MM.1S (cell line): ENCODE measurements around the gene CADPS.

Experiments
- EZH2 ChIP-seq: fragments of 300-600 bp; sonication (generic); optimal IDR thresholded peaks from 2 replicates; pipeline ENCODE3; 2017; ENCODE audit warnings: low read depth, mild to moderate bottlenecking, antibody characterized with exemption, low read length, mixed read lengths
- TF ChIP-seq, protein P1 (sequence below): fragments of 300-600 bp; sonication (generic); IDR thresholded peaks from 2 replicates; pipeline ENCODE4 v1.5.1; 2016; ENCODE audit warnings: antibody characterized with exemption, low read length, mixed read lengths

DNA sequence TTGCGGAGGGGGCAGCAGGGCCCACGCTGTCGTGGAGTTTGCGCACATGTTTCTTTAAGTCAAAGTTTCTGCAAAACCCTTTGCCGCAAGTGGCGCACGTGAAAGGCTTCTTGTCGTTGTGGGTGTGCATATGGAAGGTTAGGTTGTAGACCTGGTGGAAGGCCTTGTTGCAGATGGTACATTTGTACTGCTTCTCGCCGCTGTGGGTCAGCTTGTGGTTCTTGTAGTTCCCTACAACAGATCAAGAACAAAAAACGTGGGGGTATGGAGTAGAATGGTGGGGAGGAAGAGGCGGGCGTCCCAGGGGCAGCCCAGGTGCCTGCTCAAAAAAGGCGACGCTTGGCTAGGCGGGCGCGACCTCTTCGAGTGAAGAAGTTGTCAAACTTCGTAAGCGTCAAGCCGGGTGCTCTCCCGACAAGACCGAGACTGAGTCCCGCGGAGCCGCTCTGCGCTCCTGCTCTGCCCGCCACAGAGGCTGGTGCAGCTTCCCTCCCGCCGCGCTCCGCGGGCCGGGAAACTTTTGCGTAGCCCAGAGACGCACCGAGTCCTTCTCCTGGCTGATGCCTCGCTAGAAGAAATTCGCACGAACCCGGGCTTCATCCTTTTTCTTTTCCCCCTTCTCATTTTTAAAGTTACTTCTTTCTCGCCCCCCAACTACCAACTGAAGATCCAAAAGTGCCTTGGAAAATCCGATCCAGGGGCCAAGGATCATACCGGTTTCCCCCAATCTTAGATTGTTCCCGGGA, 504.9 kb downstream of the CADPS start:
- TF ChIP-seq, protein P1, sequence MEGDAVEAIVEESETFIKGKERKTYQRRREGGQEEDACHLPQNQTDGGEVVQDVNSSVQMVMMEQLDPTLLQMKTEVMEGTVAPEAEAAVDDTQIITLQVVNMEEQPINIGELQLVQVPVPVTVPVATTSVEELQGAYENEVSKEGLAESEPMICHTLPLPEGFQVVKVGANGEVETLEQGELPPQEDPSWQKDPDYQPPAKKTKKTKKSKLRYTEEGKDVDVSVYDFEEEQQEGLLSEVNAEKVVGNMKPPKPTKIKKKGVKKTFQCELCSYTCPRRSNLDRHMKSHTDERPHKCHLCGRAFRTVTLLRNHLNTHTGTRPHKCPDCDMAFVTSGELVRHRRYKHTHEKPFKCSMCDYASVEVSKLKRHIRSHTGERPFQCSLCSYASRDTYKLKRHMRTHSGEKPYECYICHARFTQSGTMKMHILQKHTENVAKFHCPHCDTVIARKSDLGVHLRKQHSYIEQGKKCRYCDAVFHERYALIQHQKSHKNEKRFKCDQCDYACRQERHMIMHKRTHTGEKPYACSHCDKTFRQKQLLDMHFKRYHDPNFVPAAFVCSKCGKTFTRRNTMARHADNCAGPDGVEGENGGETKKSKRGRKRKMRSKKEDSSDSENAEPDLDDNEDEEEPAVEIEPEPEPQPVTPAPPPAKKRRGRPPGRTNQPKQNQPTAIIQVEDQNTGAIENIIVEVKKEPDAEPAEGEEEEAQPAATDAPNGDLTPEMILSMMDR: no peak
- no peak for TF ChIP-seq EZH2
